GM08714 (cell line): ENCODE measurements around the gene TJP1.

Experiments
- H3K4me3 ChIP-seq: fragments of 200-500 bp; sonication (Bioruptor generic); 2 replicates; pipeline ENCODE4 v1.5.1; 2014; ENCODE audit warnings: mild to moderate bottlenecking, low read length, inconsistent platforms
- ZNF274 ChIP-seq: IDR thresholded peaks from 2 replicates; pipeline ENCODE4 v1.6.1; 2012; ENCODE audit warnings: mild to moderate bottlenecking, low read depth, low read length

TJP1 gene

DNA sequence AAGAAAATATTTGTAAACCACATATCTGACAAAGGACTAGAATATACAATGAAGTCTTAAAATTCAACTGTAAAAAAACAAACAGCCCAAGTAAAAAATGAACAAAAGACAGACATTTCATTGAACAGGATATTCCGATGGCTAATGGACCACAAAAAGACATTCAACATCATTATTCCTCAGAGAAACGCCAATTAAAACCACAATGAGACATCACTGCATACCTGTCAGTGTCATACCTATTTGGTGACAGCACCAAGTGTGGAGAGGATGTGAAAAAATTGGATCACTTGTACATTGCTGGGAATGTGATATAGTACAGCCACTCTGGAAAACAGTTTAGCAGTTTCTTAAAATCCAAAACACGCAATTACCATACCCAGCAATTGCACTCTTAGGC lies 29.9 kb upstream of the TJP1 start:
- no peak for TF ChIP-seq ZNF274
- no peak overlapping the region for H3K4me3 ChIP-seq

- no peak overlapping the region for H3K4me3 ChIP-seq
- no peak for TF ChIP-seq ZNF274
Measured at GRCh38 chr15:29849716-29850115, 27.4 kb upstream of the TJP1 start.

GRCh38 chr15:29849218-29849617 lies 26.9 kb upstream of the TJP1 start:
- H3K4me3 ChIP-seq: no peak overlapping the region
- no peak for TF ChIP-seq ZNF274

DNA sequence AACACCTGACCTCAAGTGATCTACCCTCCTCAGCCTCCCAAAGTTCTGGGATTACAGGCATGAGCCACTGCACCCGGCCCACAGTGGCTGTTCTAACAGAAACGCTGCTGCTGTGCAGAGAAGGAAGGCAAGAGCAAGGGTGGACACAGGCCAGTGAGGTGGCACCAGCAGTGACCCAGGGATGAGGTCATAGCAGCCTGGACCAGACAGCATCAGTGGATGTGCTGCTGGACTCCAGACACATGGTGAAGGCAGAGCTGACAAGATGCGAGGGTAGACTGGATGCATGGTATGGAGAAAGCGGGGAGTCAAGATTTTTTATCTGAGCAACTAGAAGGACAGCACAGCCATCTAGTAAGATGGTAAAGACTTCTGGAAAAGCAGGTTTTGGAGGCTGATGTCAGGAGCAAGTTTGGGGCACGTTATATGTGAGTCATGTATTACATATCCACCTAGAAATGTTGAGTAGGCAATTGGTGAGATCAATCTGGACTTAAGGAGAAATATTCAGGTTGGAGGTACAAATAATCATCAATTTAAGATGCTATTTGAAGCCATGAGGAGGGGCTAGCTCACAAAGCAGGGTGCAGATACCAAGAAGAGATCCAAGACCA lies 22.1 kb upstream of the TJP1 start:
- no peak for TF ChIP-seq ZNF274
- no peak overlapping the region for H3K4me3 ChIP-seq

DNA sequence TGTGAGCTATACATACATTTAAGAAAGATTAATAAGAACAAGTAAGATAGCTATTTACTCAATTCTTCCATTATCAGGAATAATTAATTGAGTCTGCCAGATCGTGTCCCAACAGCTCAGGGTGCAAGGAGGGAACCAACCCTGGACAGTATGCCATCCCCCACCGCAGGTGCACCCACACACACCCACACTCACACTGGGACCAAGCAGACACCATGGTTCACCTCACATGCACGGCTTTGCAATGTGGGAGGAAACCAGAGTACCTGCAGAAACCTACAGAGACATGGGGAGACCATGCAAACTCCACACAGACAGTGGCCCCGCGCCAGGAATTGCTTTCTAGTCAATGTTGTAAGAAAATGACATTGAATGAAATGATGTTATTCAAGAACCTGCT lies 20.0 kb upstream of the TJP1 start:
- H3K4me3 ChIP-seq: no peak overlapping the region
- no peak for TF ChIP-seq ZNF274

GRCh38 chr15:29840926-29841325 lies 18.7 kb upstream of the TJP1 start:
- no peak overlapping the region for H3K4me3 ChIP-seq
- TF ChIP-seq ZNF274: no peak

- no peak overlapping the region for H3K4me3 ChIP-seq
- no peak for TF ChIP-seq ZNF274
Measured at GRCh38 chr15:29840054-29840453, 17.8 kb upstream of the TJP1 start.

- H3K4me3 ChIP-seq: no peak overlapping the region
- no peak for TF ChIP-seq ZNF274
Measured at GRCh38 chr15:29838352-29839010, 16.2 kb upstream of the TJP1 start.

DNA sequence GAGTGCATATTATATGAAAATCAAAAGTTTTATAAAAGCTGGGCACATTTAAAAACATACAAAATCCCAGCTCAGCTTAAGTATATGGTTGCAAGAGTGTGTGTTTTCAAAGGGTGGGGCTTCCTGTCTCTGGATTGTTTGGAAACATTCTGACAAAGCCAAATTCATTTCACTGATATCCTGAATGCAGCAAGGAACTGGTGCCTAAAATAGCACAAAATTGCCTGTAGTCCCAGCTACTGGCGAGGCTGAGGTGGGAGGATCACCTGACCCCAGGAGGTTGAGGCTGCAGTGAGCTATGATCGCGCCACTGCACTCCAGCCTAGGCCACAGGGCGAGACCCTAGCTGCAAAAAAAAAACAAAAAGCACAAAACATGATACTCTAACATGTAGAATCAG lies 13.0 kb upstream of the TJP1 start:
- TF ChIP-seq ZNF274: no peak
- H3K4me3 ChIP-seq: no peak overlapping the region

DNA sequence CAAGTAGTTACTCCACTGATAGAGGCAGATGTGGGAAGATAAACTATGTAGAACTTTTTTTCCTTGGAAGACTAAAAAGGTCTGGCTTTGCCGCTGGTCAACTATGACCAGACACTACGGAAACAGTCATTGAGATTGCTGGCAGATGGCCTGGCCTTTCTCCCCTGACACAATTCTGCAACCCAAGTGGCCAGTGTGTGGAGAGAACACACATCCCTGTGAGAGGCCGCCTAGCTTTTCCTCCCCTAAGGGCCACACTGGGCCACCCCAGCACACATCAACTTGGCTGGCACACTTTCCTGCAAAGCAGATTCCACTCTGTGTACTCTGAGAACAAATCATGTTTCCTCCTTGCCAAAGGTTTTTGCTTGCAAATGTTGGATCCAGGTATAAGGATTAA lies 10.4 kb upstream of the TJP1 start:
- no peak for TF ChIP-seq ZNF274

DNA sequence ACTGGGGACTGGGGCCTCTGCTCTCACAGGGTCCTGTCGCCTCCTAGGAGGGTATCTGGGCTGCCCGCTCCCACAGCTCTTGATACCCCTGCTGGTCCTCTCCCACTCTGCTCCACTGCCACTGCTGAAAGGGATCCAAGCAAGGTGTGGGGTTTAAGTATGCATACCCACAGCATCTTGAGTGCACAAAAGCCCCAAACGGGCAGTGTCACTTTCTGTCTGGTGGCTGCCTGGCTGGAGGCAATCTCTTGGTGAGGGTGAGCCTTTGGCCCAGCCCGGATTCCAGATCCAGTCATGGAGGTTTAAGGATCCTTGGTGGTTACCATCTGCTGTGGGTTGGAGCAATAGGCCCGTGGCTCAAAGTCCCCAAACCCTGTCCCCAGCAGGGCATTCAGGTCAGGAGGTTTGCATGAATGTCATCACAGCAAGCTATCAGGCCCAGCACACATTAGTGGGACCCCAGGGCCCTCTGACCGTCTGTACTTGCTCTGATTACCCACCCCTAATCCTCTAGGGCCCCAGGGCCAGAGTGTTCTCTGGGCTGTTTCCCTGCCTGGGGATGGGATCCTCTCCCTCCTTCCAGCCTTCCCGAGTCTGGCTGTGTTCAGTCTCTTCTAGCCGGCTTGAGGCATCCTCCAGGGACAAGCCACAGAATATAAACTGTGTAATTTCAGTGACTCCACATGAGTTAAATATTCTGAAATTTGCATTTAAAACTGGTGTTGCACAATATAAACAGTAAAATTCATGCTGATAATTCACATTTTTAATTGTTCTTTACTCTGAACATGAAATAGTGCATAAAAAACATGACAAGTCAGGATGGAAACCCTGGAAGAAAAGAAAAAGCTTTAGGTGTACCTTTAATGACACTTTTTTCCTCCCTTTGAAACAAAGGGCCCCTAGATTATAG lies 4.9 kb upstream of the TJP1 start:
- H3K4me3 ChIP-seq: no peak overlapping the region
- TF ChIP-seq ZNF274: no peak

More for the DNA sequence above, 10.4 kb upstream of the TJP1 start:
- no peak overlapping the region for H3K4me3 ChIP-seq

GRCh38 chr15:29825227-29825626 lies 3.0 kb upstream of the TJP1 start:
- no peak for TF ChIP-seq ZNF274
- H3K4me3 ChIP-seq: no peak overlapping the region

- H3K4me3 ChIP-seq: no peak overlapping the region
- TF ChIP-seq ZNF274: no peak
Measured at GRCh38 chr15:29822684-29823459, 604 bp upstream of the TJP1 start.
